Fibroblast of the aortic adventitia (primary cell): ENCODE measurements around the gene LRP1B. TPM values are rescaled to one million over a fixed set of nuclear protein-coding genes. Genes with fewer than 3 reads are reported as not detected.

ENCODE experiments used
- DNase-seq: peaks from one replicate; pipeline ENCODE4 v3.0.0-alpha.2; 2010; ENCODE audit warnings: low read depth
- H3K4me3 ChIP-seq: 2 replicates; pipeline ENCODE4 v1.5.1; 2011; ENCODE audit warnings: low read depth, mild to moderate bottlenecking, control low read depth, low read length, moderate library complexity
- total RNA-seq: library from RNA; depleted of rRNA; stranded (reverse); fragments of >200 nt; gene quantifications from 2 replicates; pipeline ENCODE4 v1.2.3, GENCODE V29; 2012; ENCODE audit warnings: low replicate concordance
- TF ChIP-seq, protein P1 (sequence below): IDR thresholded peaks from 2 replicates; pipeline ENCODE4 v1.5.1; 2011; ENCODE audit warnings: mild to moderate bottlenecking, low read length, control low read depth, inconsistent platforms; ENCODE audit not compliant: insufficient read depth

Gene LRP1B
- total RNA-seq, 1 donor: 0.36 TPM

DNA sequence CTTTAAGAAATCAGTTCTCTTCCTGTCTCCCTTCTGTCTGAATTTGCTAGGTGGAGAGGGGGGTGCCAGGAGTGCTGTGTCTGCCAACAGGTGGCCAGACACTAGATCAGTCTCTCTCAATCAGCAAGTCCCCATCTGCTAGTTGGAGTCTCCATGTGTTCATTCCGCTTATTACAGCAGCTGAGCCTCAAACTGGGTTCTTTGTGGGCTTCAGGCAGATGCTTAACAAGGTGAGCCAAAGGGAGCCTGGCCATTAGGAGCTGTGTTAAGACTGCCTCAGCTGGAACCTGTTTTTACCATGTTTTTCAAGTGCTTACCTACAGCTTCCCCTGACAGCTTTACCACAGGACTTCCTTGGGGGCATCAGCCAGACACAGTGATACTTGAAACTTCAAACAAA is 401.9 kb downstream of the LRP1B start:
- no peak for DNase-seq
- no peak overlapping the region for H3K4me3 ChIP-seq
- TF ChIP-seq, protein P1, sequence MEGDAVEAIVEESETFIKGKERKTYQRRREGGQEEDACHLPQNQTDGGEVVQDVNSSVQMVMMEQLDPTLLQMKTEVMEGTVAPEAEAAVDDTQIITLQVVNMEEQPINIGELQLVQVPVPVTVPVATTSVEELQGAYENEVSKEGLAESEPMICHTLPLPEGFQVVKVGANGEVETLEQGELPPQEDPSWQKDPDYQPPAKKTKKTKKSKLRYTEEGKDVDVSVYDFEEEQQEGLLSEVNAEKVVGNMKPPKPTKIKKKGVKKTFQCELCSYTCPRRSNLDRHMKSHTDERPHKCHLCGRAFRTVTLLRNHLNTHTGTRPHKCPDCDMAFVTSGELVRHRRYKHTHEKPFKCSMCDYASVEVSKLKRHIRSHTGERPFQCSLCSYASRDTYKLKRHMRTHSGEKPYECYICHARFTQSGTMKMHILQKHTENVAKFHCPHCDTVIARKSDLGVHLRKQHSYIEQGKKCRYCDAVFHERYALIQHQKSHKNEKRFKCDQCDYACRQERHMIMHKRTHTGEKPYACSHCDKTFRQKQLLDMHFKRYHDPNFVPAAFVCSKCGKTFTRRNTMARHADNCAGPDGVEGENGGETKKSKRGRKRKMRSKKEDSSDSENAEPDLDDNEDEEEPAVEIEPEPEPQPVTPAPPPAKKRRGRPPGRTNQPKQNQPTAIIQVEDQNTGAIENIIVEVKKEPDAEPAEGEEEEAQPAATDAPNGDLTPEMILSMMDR: no peak

DNA sequence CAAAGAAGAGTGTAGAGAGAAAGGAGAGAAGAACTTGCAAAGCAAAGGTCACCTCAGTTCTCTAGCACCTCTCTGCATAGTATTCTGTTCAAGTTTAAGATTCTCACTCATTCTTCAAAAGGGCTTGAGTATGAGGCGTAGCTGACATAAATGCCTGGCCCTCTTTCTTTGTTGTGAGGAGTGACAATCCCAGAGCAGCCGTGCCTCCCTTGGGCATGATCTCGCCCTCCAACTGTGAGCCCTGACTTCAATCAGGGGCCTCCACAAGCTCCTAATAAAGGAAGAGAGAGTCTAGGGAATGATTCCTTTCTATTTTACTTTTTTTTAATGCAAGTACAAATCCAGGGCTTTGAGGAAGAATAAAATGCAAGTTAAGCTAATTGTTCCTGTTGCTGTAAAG is 402.7 kb downstream of the LRP1B start:
- TF ChIP-seq, protein P1: no peak
- H3K4me3 ChIP-seq: no peak overlapping the region
- DNase-seq: no peak

DNA sequence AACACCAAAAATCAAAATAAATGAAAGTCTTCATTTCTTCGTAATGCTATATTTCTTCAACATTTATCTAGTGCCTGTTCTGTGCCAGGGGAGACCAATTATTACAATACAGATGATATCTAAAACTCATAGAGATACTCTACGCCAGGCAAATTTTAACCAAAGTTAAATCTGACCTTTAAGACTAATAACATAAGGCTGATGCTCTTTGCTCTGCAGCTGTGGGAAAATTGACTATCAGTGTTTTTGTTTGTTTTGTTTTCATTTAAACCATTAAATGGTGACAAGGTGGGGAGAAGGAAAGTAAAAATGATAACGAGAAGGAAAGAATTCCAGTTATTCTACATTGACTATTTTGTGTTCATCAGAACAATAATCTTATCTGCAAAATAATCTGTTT is 406.4 kb downstream of the LRP1B start:
- TF ChIP-seq, protein P1: no peak
- no peak overlapping the region for H3K4me3 ChIP-seq
- no peak for DNase-seq

GRCh38 chr2:141723814-141724213 is 407.0 kb downstream of the LRP1B start:
- H3K4me3 ChIP-seq: no peak overlapping the region
- TF ChIP-seq, protein P1: no peak
- DNase-seq: no peak

GRCh38 chr2:141720476-141720875 is 410.3 kb downstream of the LRP1B start:
- H3K4me3 ChIP-seq: no peak overlapping the region
- no peak for DNase-seq
- TF ChIP-seq, protein P1: no peak

DNA sequence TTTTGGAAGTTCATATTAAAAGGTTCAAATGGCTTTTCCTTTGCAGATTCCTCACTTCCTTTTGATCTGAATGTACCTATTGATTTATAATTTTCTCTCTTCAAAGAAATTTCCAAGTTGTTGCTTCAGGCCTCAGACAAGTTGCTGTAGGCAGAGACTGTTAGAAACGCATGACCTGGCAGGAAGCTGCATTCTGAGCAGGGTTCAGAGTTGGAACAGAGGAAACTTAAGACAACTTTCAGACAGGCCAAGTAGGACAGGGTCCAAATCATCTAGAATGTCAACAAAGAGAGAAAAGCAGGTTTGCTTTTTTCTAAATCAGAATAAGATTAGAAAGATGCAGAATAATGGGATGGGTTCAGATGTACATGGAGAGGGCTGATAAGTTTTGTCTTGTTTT is 416.3 kb downstream of the LRP1B start:
- no peak overlapping the region for H3K4me3 ChIP-seq
- DNase-seq: no peak
- TF ChIP-seq, protein P1: no peak

GRCh38 chr2:141711627-141712026 is 419.2 kb downstream of the LRP1B start:
- TF ChIP-seq, protein P1: no peak
- no peak overlapping the region for H3K4me3 ChIP-seq
- DNase-seq: no peak
